ENCODE measurements around the gene CTSC. TPM values are rescaled to one million over a fixed set of nuclear protein-coding genes. Genes with fewer than 3 reads are reported as not detected.

Gene CTSC
- total RNA-seq, 1 donor from 2014 or later: 230 TPM

- Mint-ChIP-seq H3K4me1 (peaks cover 34% of the 10 kb centered on the region), H3K9me3 (no peaks in the 10 kb centered on the region), H3K27ac (no peak overlapping the region), H3K36me3 (no peaks in the 10 kb centered on the region), H3K27me3 (ENCODE audit: low read depth) (no peaks in the 10 kb centered on the region), H3K4me3 (no peak overlapping the region)
- no peak for DNase-seq (ENCODE audit: low spot score in 2 of 2, unreplicated experiment in 2 of 2)
- TF ChIP-seq, protein P1, sequence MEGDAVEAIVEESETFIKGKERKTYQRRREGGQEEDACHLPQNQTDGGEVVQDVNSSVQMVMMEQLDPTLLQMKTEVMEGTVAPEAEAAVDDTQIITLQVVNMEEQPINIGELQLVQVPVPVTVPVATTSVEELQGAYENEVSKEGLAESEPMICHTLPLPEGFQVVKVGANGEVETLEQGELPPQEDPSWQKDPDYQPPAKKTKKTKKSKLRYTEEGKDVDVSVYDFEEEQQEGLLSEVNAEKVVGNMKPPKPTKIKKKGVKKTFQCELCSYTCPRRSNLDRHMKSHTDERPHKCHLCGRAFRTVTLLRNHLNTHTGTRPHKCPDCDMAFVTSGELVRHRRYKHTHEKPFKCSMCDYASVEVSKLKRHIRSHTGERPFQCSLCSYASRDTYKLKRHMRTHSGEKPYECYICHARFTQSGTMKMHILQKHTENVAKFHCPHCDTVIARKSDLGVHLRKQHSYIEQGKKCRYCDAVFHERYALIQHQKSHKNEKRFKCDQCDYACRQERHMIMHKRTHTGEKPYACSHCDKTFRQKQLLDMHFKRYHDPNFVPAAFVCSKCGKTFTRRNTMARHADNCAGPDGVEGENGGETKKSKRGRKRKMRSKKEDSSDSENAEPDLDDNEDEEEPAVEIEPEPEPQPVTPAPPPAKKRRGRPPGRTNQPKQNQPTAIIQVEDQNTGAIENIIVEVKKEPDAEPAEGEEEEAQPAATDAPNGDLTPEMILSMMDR (IDR thresholded peaks at IDR 0.05; ENCODE audit: unreplicated experiment): no peak
These were observed 4.2 kb upstream of the CTSC start for GRCh38 chr11:88341522-88342251.

GRCh38 chr11:88340366-88340935 lies 2.9 kb upstream of the CTSC start:
- Mint-ChIP-seq H3K27me3 (ENCODE audit: low read depth) (no peaks in the 10 kb centered on the region), H3K4me1 (peaks cover 32% of the 10 kb centered on the region), H3K36me3 (peaks cover 2% of the 10 kb centered on the region), H3K4me3 (no peak overlapping the region), H3K27ac (no peak overlapping the region), H3K9me3 (no peaks in the 10 kb centered on the region)
- no peak for DNase-seq (ENCODE audit: low spot score in 2 of 2, unreplicated experiment in 2 of 2)
- TF ChIP-seq, protein P1 (IDR thresholded peaks at IDR 0.05; ENCODE audit: unreplicated experiment): no peak

DNA sequence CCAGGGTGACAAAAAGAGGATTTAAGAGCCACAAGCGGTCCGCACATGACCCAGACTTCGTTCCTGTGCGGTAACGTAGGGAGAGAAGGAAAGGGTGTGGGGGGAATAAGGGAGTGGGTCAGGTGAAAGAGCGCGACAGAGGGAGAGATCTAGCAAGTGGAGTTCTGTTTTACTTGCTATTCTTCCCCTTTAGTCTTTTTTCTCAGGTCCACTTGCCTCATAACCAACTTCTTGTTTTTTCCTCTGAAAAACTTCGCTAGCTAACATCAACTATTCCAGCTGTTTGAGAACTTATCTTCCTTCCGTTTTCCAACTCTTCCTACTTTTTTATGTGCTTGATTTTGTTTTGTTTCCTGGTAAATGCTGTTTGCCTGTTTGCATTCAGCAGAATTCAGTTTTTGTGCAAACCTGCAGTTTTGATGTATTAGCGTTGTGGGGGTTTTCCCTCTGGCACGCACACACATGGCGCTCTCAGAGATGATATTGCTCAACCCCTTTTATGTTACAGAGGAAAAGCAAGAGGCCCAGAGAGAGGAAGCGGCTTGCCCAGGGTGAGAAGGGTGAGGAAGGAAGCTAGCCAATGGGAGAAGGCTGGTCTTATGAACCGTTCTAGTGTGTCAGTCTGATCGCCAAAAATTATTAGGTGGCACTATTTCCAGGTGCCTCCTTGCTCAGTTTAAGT lies 592 bp upstream of the CTSC start:
- Mint-ChIP-seq H3K36me3 (peaks cover 15% of the 10 kb centered on the region), H3K27me3 (ENCODE audit: low read depth) (no peaks in the 10 kb centered on the region), H3K4me1 (peaks cover 45% of the 10 kb centered on the region), H3K9me3 (no peaks in the 10 kb centered on the region), H3K27ac (peak overlapping the region; percentile 91), H3K4me3 (peak overlapping the region; percentile 97)
- DNase-seq (ENCODE audit: low spot score in 2 of 2, unreplicated experiment in 2 of 2): no peak
- TF ChIP-seq, protein P1 (IDR thresholded peaks at IDR 0.05; ENCODE audit: unreplicated experiment): no peak

DNA sequence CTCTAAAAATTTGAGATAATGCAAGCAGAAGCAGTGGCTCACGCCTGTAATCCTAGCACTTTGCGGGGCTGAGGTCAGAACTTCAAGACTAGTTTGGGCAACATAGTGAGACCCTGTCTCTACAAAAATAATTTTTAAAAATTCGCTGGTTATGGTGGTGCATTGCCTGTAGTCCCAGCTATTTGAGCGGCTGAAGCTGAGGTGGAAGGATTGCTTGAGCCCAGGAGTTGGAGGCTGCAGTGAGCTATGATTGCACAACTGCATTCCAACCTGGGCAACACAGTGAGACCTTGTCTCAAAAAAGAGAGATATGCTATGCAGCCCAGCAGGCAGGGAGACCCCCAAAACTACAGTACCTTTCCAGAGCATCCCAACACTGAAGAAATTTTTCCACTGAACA lies 2.3 kb downstream of the CTSC start:
- Mint-ChIP-seq H3K27me3 (ENCODE audit: low read depth) (no peaks in the 10 kb centered on the region), H3K4me3 (peak overlapping the region; percentile 97), H3K4me1 (peaks cover 56% of the 10 kb centered on the region), H3K27ac (peak overlapping the region; percentile 84), H3K9me3 (no peaks in the 10 kb centered on the region), H3K36me3 (peaks cover 36% of the 10 kb centered on the region)
- TF ChIP-seq, protein P1 (IDR thresholded peaks at IDR 0.05; ENCODE audit: unreplicated experiment): no peak
- no peak for DNase-seq (ENCODE audit: low spot score in 2 of 2, unreplicated experiment in 2 of 2)

DNA sequence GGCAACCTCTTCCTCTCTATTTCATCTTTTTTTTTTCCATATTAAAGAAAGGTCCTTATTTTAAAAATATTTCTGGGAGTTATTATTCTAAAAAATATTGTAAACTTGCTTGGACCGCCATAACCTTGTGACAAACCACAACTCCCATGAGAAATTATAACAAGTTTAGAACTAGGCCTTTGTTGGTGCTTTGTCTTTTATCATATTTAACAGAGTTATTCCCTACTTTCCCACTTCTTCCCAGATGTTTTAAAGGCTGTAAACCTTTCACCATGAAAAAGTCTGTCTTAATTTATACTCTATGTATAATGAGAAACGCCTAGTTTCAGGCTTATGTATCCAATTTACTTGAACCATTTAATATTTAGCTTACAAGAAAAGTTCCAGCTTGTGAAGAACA lies 3.7 kb downstream of the CTSC start:
- no peak for DNase-seq (ENCODE audit: low spot score in 2 of 2, unreplicated experiment in 2 of 2)
- H3K27ac Mint-ChIP-seq: no peak overlapping the region
- H3K4me3 Mint-ChIP-seq: peak overlapping the region; percentile 37
- no peaks in the 10 kb centered on the region for H3K27me3 Mint-ChIP-seq (ENCODE audit: low read depth)
- H3K9me3 Mint-ChIP-seq: no peaks in the 10 kb centered on the region
- H3K4me1 Mint-ChIP-seq: peaks cover 53% of the 10 kb centered on the region
- H3K36me3 Mint-ChIP-seq: peaks cover 49% of the 10 kb centered on the region
- TF ChIP-seq, protein P1 (IDR thresholded peaks at IDR 0.05; ENCODE audit: unreplicated experiment): no peak
